PC-3 (cell line): ENCODE measurements around the gene MSI2. TPM values are rescaled to one million over a fixed set of nuclear protein-coding genes. Genes with fewer than 3 reads are reported as not detected.

Experiments
- ATAC-seq: fragments of 200-7000 bp; cut with Tn5 transposase; 2 replicates; pipeline ENCODE4 v1.9.1; 2020; ENCODE audit warnings: mild to moderate bottlenecking, moderate library complexity
- BruUV-seq: library from RNA; stranded (reverse); fragments of 400-500 nt; replicated peaks from 2 replicates; lab custom pipeline; 2021; lab: Mats Ljungman, UMichigan
- CTCF ChIA-PET: fragments of 300-600 bp; sonication (Branson Sonifier 250); formaldehyde crosslinking; loops from one replicate; lab custom pipeline; 2022; ENCODE audit warnings: antibody characterized with exemption; lab: Charles Lee
- POLR2A ChIA-PET: fragments of 300-600 bp; sonication (Branson Sonifier 250); formaldehyde crosslinking; loops from one replicate; lab custom pipeline; 2022; ENCODE audit warnings: antibody characterized with exemption; ENCODE audit not compliant: unreplicated experiment; lab: Charles Lee
- DNase-seq: peaks from one replicate; pipeline ENCODE4 v3.0.0-alpha.2; 2015
- H2AFZ ChIP-seq: fragments of 300-600 bp; sonication (generic); 2 replicates; pipeline ENCODE4 v1.6.0; 2016; ENCODE audit warnings: antibody characterized with exemption, low read length
- H3F3A ChIP-seq: fragments of 300-600 bp; sonication (generic); one replicate; pipeline ENCODE4 v1.6.0; 2017; ENCODE audit warnings: antibody characterized with exemption, low read length, control low read depth, mild to moderate bottlenecking; ENCODE audit not compliant: unreplicated experiment
- H3K27ac ChIP-seq: fragments of 300-600 bp; sonication (generic); 2 replicates; pipeline ENCODE4 v1.5.1; 2016; ENCODE audit warnings: mild to moderate bottlenecking, low read length
- H3K27me3 ChIP-seq: fragments of 300-600 bp; sonication (generic); 2 replicates; pipeline ENCODE4 v1.6.1; 2016; ENCODE audit warnings: low read length, mixed read lengths
- H3K36me3 ChIP-seq: fragments of 300-600 bp; sonication (generic); 2 replicates; pipeline ENCODE4 v1.6.1; 2016; ENCODE audit warnings: low read depth, mixed run types, low read length, mixed read lengths
- H3K4me1 ChIP-seq: fragments of 300-600 bp; sonication (generic); 2 replicates; pipeline ENCODE4 v1.5.1; 2016; ENCODE audit warnings: low read length; ENCODE audit not compliant: insufficient read depth
- H3K4me2 ChIP-seq: fragments of 300-600 bp; sonication (generic); 2 replicates; pipeline ENCODE4 v1.6.0; 2016; ENCODE audit warnings: low read length
- H3K4me3 ChIP-seq: fragments of 300-600 bp; sonication (generic); 2 replicates; pipeline ENCODE4 v1.5.1; 2016; ENCODE audit warnings: mild to moderate bottlenecking, low read length, mixed read lengths
- H3K79me2 ChIP-seq: fragments of 300-600 bp; sonication (generic); 2 replicates; pipeline ENCODE4 v1.6.1; 2017; ENCODE audit warnings: low read length, mixed read lengths
- H3K9ac ChIP-seq: fragments of 300-600 bp; sonication (generic); 2 replicates; pipeline ENCODE4 v1.6.0; 2016; ENCODE audit warnings: mild to moderate bottlenecking, low read length
- H3K9me2 ChIP-seq: fragments of 300-600 bp; sonication (generic); replicated peaks from 2 replicates; pipeline ENCODE4 v1.6.1; 2016; ENCODE audit warnings: mixed run types, low read length, mixed read lengths
- H3K9me3 ChIP-seq: fragments of 300-600 bp; sonication (generic); 2 replicates; pipeline ENCODE4 v1.6.1; 2016; ENCODE audit warnings: low read length, mixed read lengths
- H4K20me1 ChIP-seq: fragments of 300-600 bp; sonication (generic); 2 replicates; pipeline ENCODE4 v1.6.1; 2016; ENCODE audit warnings: low read length, mixed read lengths
- CTCF ChIP-seq: fragments of 300-600 bp; sonication (generic); conservative IDR thresholded peaks from 2 replicates; pipeline ENCODE4 v1.5.1; 2017; ENCODE audit warnings: antibody characterized with exemption, low read depth, mild to moderate bottlenecking, low read length
- EZH2 ChIP-seq: fragments of 300-600 bp; sonication (generic); IDR thresholded peaks from one replicate; pipeline ENCODE4 v1.6.1; 2017; ENCODE audit warnings: antibody characterized with exemption, mild to moderate bottlenecking, low read length; ENCODE audit not compliant: unreplicated experiment
- EZH2phosphoT487 ChIP-seq: fragments of 300-600 bp; sonication (generic); IDR thresholded peaks from 2 replicates; pipeline ENCODE4 v1.6.1; 2018; ENCODE audit warnings: mild to moderate bottlenecking, antibody characterized with exemption, low read length, borderline replicate concordance
- intact Hi-C: fragments of 100-400 bp; cut with micrococcal nuclease; formaldehyde crosslinking; loops from 2 replicates; pipeline ENCODE4 v1.9.0; 2023
- total RNA-seq: library from RNA; depleted of rRNA; stranded (reverse); fragments of >200 nt; gene quantifications from 2 replicates; pipeline ENCODE4 v1.2.3, GENCODE V29; 2014

MSI2 gene
- total RNA-seq, 1 experiment from 2014 or later: 54.7 TPM

GRCh38 chr17:57550668-57551315 lies 294.5 kb downstream of the MSI2 start:
- no peaks in the 10 kb centered on the region for H3K9me3 ChIP-seq
- H3K9ac ChIP-seq: no peak overlapping the region
- H3K27ac ChIP-seq: no peak overlapping the region
- H3K79me2 ChIP-seq: no peaks in the 10 kb centered on the region
- POLR2A ChIA-PET: no interaction called here
- intact Hi-C loops: no loop called here
- ATAC-seq: no peak
- CTCF ChIA-PET: no interaction called here
- H3K4me2 ChIP-seq: no peak overlapping the region
- no peaks in the 10 kb centered on the region for H3K9me2 ChIP-seq
- H3K27me3 ChIP-seq: no peaks in the 10 kb centered on the region
- no peaks in the 10 kb centered on the region for H3K4me1 ChIP-seq
- H4K20me1 ChIP-seq: no peaks in the 10 kb centered on the region
- DNase-seq: no peak
- H2AFZ ChIP-seq: no peak overlapping the region
- H3K36me3 ChIP-seq: no peaks in the 10 kb centered on the region
- BruUV-seq: no TSS peak
- no peak overlapping the region for H3K4me3 ChIP-seq
- TF ChIP-seq EZH2 (no peak), EZH2phosphoT487 (no peak), CTCF (no peak)
- H3F3A ChIP-seq: no peaks in the 10 kb centered on the region

- H3K9me2 ChIP-seq: no peaks in the 10 kb centered on the region
- H3K27ac ChIP-seq: no peak overlapping the region
- BruUV-seq: no TSS peak
- ChIA-PET CTCF (no interaction called here), POLR2A (no interaction called here)
- no peak overlapping the region for H3K4me2 ChIP-seq
- H3K79me2 ChIP-seq: no peaks in the 10 kb centered on the region
- no peaks in the 10 kb centered on the region for H3K36me3 ChIP-seq
- H3K4me1 ChIP-seq: no peaks in the 10 kb centered on the region
- no peaks in the 10 kb centered on the region for H3K27me3 ChIP-seq
- H3K9me3 ChIP-seq: no peaks in the 10 kb centered on the region
- TF ChIP-seq EZH2 (no peak), CTCF (no peak), EZH2phosphoT487 (no peak)
- DNase-seq (no peak), ATAC-seq (no peak)
- no peak overlapping the region for H2AFZ ChIP-seq
- no peaks in the 10 kb centered on the region for H3F3A ChIP-seq
- no peak overlapping the region for H3K4me3 ChIP-seq
- no peak overlapping the region for H3K9ac ChIP-seq
- H4K20me1 ChIP-seq: no peaks in the 10 kb centered on the region
- intact Hi-C loops: no loop called here
Observed at GRCh38 chr17:57551321-57552079, 295.2 kb downstream of the MSI2 start.

GRCh38 chr17:57552114-57552624 lies 295.8 kb downstream of the MSI2 start:
- H2AFZ ChIP-seq: no peak overlapping the region
- no TSS peak for BruUV-seq
- H4K20me1 ChIP-seq: no peaks in the 10 kb centered on the region
- H3K36me3 ChIP-seq: no peaks in the 10 kb centered on the region
- no peak overlapping the region for H3K4me2 ChIP-seq
- no peak for TF ChIP-seq CTCF
- TF ChIP-seq EZH2phosphoT487: no peak
- no peak for TF ChIP-seq EZH2
- H3K27me3 ChIP-seq: no peaks in the 10 kb centered on the region
- no peaks in the 10 kb centered on the region for H3K9me2 ChIP-seq
- intact Hi-C loops: no loop called here
- no peak overlapping the region for H3K4me3 ChIP-seq
- H3K9me3 ChIP-seq: no peaks in the 10 kb centered on the region
- no peaks in the 10 kb centered on the region for H3K79me2 ChIP-seq
- no peak overlapping the region for H3K27ac ChIP-seq
- no peaks in the 10 kb centered on the region for H3F3A ChIP-seq
- H3K4me1 ChIP-seq: peaks cover 5% of the 10 kb centered on the region
- ChIA-PET POLR2A (no interaction called here), CTCF (no interaction called here)
- ATAC-seq (no peak), DNase-seq (no peak)
- no peak overlapping the region for H3K9ac ChIP-seq
